Naive B cell (primary cell): ENCODE measurements around the gene ADAMTS1. TPM values are rescaled to one million over a fixed set of nuclear protein-coding genes. Genes with fewer than 3 reads are reported as not detected.
A peak's percentile ranks its signal among the peaks of the same experiment; 100 is the strongest.

Experiments used
- ATAC-seq, 2 donors: fragments of 150-1000 bp; cut with Tn5 transposase; 2 replicates each; pipeline ENCODE4 v1.10.0; 2021; ENCODE audit warnings: low read depth in 2 of 2, mild to moderate bottlenecking in 2 of 2, moderate library complexity in 2 of 2
- DNase-seq: peaks from one replicate; pipeline ENCODE4 v3.0.0; 2022
- H3K27ac Mint-ChIP-seq, 6 donors: one replicate each; pipeline ENCODE4 v1.8.0; 2020 to 2022; ENCODE audit warnings: mild to moderate bottlenecking in 6 of 6, mixed read lengths in 6 of 6, moderate library complexity in 5 of 6, inconsistent platforms in 2 of 6
- H3K27me3 Mint-ChIP-seq, 3 donors: one replicate each; pipeline ENCODE4 v1.8.0; 2021 to 2022; ENCODE audit warnings: mixed read lengths in 3 of 3, mild to moderate bottlenecking in 1 of 3
- H3K36me3 Mint-ChIP-seq, 2 donors: one replicate each; pipeline ENCODE4 v1.8.0; 2020 to 2022; ENCODE audit warnings: mixed read lengths in 2 of 2, inconsistent platforms in 1 of 2, mild to moderate bottlenecking in 1 of 2
- H3K4me1 Mint-ChIP-seq, 3 donors: one replicate each; pipeline ENCODE4 v1.8.0; 2020 to 2022; ENCODE audit warnings: mixed read lengths in 3 of 3, inconsistent platforms in 1 of 3, mild to moderate bottlenecking in 1 of 3, moderate library complexity in 1 of 3
- H3K4me3 Mint-ChIP-seq, 8 donors: one replicate each; pipeline ENCODE4 v1.8.0; 2020 to 2022; ENCODE audit warnings: mild to moderate bottlenecking in 8 of 8, mixed read lengths in 8 of 8, moderate library complexity in 8 of 8, inconsistent platforms in 2 of 8
- H3K9me3 Mint-ChIP-seq, 7 donors: one replicate each; pipeline ENCODE4 v1.8.0; 2020 to 2022; ENCODE audit warnings: mixed read lengths in 7 of 7, mild to moderate bottlenecking in 5 of 7, inconsistent platforms in 2 of 7, moderate library complexity in 1 of 7
- polyA plus RNA-seq, 6 donors: library from polyadenylated mRNA; unstranded; fragments of 300-500 nt; fragmentation: Illumina TruSeq; gene quantifications; one replicate each; pipeline ENCODE4 v1.2.3, GENCODE V29; 2021; ENCODE audit warnings: low read depth in 6 of 6

Gene ADAMTS1
- polyA plus RNA-seq, 6 donors from 2014 or later = not detected

GRCh38 chr21:26840912-26841311 lies 4.3 kb downstream of the ADAMTS1 start:
- Mint-ChIP-seq H3K4me1 (peaks cover 15 to 20% (median 19%) of the 10 kb centered on the region in 3 donors), H3K27ac (no peak overlapping the region), H3K4me3 (no peak overlapping the region), H3K27me3 (peaks cover 46 to 69% (median 67%) of the 10 kb centered on the region in 3 donors), H3K9me3 (peaks cover 0 to 10% (median 5%) of the 10 kb centered on the region in 7 donors), H3K36me3 (peaks cover 0 to 5% of the 10 kb centered on the region in 2 donors)
- ATAC-seq (no peak), DNase-seq (no peak)

- no peak overlapping the region for H3K4me3 Mint-ChIP-seq
- peaks cover 46 to 62% (median 60%) of the 10 kb centered on the region in 3 donors for H3K27me3 Mint-ChIP-seq
- no peaks in the 10 kb centered on the region for H3K36me3 Mint-ChIP-seq
- no peak overlapping the region for H3K27ac Mint-ChIP-seq
- ATAC-seq (no peak), DNase-seq (no peak)
- H3K9me3 Mint-ChIP-seq = peaks cover 0 to 10% (median 5%) of the 10 kb centered on the region in 7 donors
- H3K4me1 Mint-ChIP-seq = peaks cover 10 to 15% (median 13%) of the 10 kb centered on the region in 3 donors
Measured at GRCh38 chr21:26840201-26840600, 5.0 kb downstream of the ADAMTS1 start.

- ATAC-seq = no peak
- Mint-ChIP-seq H3K27me3 (peaks cover 32 to 42% (median 40%) of the 10 kb centered on the region in 3 donors), H3K4me1 (no peaks in the 10 kb centered on the region), H3K27ac (peak overlapping the region in 2 of 6 donors; percentile 3 to 78), H3K4me3 (peak overlapping the region in 1 of 8 donors; percentile 5), H3K9me3 (peaks cover 0 to 10% (median 3%) of the 10 kb centered on the region in 7 donors), H3K36me3 (no peaks in the 10 kb centered on the region)
- DNase-seq = no peak
Measured at GRCh38 chr21:26837539-26837938, 7.7 kb downstream of the ADAMTS1 start.

GRCh38 chr21:26836528-26836927 lies 8.7 kb downstream of the ADAMTS1 start:
- ATAC-seq = no peak
- Mint-ChIP-seq H3K4me3 (no peak overlapping the region), H3K9me3 (peaks cover 0 to under 1% (median 0%) of the 10 kb centered on the region in 7 donors), H3K36me3 (no peaks in the 10 kb centered on the region), H3K27ac (no peak overlapping the region), H3K4me1 (no peaks in the 10 kb centered on the region), H3K27me3 (peaks cover 24 to 34% (median 32%) of the 10 kb centered on the region in 3 donors)
- DNase-seq = no peak

- DNase-seq (no peak), ATAC-seq (no peak)
- Mint-ChIP-seq H3K9me3 (no peaks in the 10 kb centered on the region), H3K4me1 (no peaks in the 10 kb centered on the region), H3K4me3 (no peak overlapping the region), H3K36me3 (no peaks in the 10 kb centered on the region), H3K27me3 (peaks cover 28 to 36% (median 30%) of the 10 kb centered on the region in 3 donors), H3K27ac (no peak overlapping the region)
Measured at GRCh38 chr21:26835714-26836265, 9.4 kb downstream of the ADAMTS1 start.

GRCh38 chr21:26835027-26835713 lies 10.0 kb downstream of the ADAMTS1 start:
- Mint-ChIP-seq H3K27ac (no peak overlapping the region), H3K4me3 (no peak overlapping the region), H3K36me3 (no peaks in the 10 kb centered on the region), H3K4me1 (no peaks in the 10 kb centered on the region), H3K27me3 (peaks cover 22 to 30% (median 24%) of the 10 kb centered on the region in 3 donors), H3K9me3 (no peaks in the 10 kb centered on the region)
- DNase-seq = no peak
- no peak for ATAC-seq

GRCh38 chr21:26834181-26834905 lies 10.9 kb downstream of the ADAMTS1 start:
- Mint-ChIP-seq H3K36me3 (no peaks in the 10 kb centered on the region), H3K27ac (no peak overlapping the region), H3K4me3 (no peak overlapping the region), H3K27me3 (peaks cover 16 to 22% (median 16%) of the 10 kb centered on the region in 3 donors), H3K4me1 (no peaks in the 10 kb centered on the region), H3K9me3 (no peaks in the 10 kb centered on the region)
- ATAC-seq (no peak), DNase-seq (no peak)

- H3K4me3 Mint-ChIP-seq = no peak overlapping the region
- H3K4me1 Mint-ChIP-seq = no peaks in the 10 kb centered on the region
Measured at GRCh38 chr21:26833460-26833939, 11.7 kb downstream of the ADAMTS1 start.

GRCh38 chr21:26833011-26833410 lies 12.2 kb downstream of the ADAMTS1 start:
- ATAC-seq = no peak
- H3K27ac Mint-ChIP-seq = no peak overlapping the region
- DNase-seq = no peak
- no peaks in the 10 kb centered on the region for H3K9me3 Mint-ChIP-seq
- H3K27me3 Mint-ChIP-seq = peaks cover 4 to 14% (median 12%) of the 10 kb centered on the region in 3 donors
- no peak overlapping the region for H3K4me3 Mint-ChIP-seq
- H3K4me1 Mint-ChIP-seq = no peaks in the 10 kb centered on the region
- no peaks in the 10 kb centered on the region for H3K36me3 Mint-ChIP-seq

More at GRCh38 chr21:26833460-26833939, 11.7 kb downstream of the ADAMTS1 start:
- Mint-ChIP-seq H3K9me3 (no peaks in the 10 kb centered on the region), H3K27ac (no peak overlapping the region), H3K36me3 (no peaks in the 10 kb centered on the region), H3K27me3 (peaks cover 8 to 16% (median 13%) of the 10 kb centered on the region in 3 donors)
- DNase-seq = no peak
- ATAC-seq = no peak

GRCh38 chr21:26832546-26832945 lies 12.7 kb downstream of the ADAMTS1 start:
- no peaks in the 10 kb centered on the region for H3K9me3 Mint-ChIP-seq
- no peaks in the 10 kb centered on the region for H3K4me1 Mint-ChIP-seq
- H3K27me3 Mint-ChIP-seq = peaks cover 3 to 17% (median 12%) of the 10 kb centered on the region in 3 donors
- DNase-seq (no peak), ATAC-seq (no peak)
- H3K27ac Mint-ChIP-seq = no peak overlapping the region
- no peaks in the 10 kb centered on the region for H3K36me3 Mint-ChIP-seq
- H3K4me3 Mint-ChIP-seq = no peak overlapping the region

- peaks cover 0 to 12% (median 8%) of the 10 kb centered on the region in 3 donors for H3K27me3 Mint-ChIP-seq
- H3K27ac Mint-ChIP-seq = no peak overlapping the region
- no peaks in the 10 kb centered on the region for H3K4me1 Mint-ChIP-seq
- DNase-seq (no peak), ATAC-seq (no peak)
- no peak overlapping the region for H3K4me3 Mint-ChIP-seq
- H3K36me3 Mint-ChIP-seq = no peaks in the 10 kb centered on the region
- peaks cover 0 to 8% (median 2%) of the 10 kb centered on the region in 7 donors for H3K9me3 Mint-ChIP-seq
Measured at GRCh38 chr21:26826801-26827200, 18.4 kb downstream of the ADAMTS1 start.

- Mint-ChIP-seq H3K9me3 (peaks cover 0 to 6% (median 0%) of the 10 kb centered on the region in 7 donors), H3K27me3 (peaks cover 0 to 4% (median 0%) of the 10 kb centered on the region in 3 donors), H3K4me1 (no peaks in the 10 kb centered on the region), H3K36me3 (no peaks in the 10 kb centered on the region), H3K4me3 (no peak overlapping the region), H3K27ac (no peak overlapping the region)
- DNase-seq (no peak), ATAC-seq (no peak)
Measured at GRCh38 chr21:26820509-26820908, 24.7 kb downstream of the ADAMTS1 start.

GRCh38 chr21:26819740-26820324 lies 25.4 kb downstream of the ADAMTS1 start:
- no peak for DNase-seq
- Mint-ChIP-seq H3K27me3 (peaks cover 0 to 4% (median 0%) of the 10 kb centered on the region in 3 donors), H3K9me3 (peaks cover 0 to 6% (median 0%) of the 10 kb centered on the region in 7 donors), H3K27ac (no peak overlapping the region), H3K4me1 (no peaks in the 10 kb centered on the region), H3K36me3 (no peaks in the 10 kb centered on the region), H3K4me3 (no peak overlapping the region)
- ATAC-seq = no peak
